ENCODE measurements around the gene NRG3. TPM values are rescaled to one million over a fixed set of nuclear protein-coding genes. Genes with fewer than 3 reads are reported as not detected.

Gene NRG3
- 0.08 and 0.16 TPM in 2 replicates for total RNA-seq (2014; rRNA removed; shearing (Covaris generic))

GRCh38 chr10:81874875-81875466, at the start of gene NRG3:
Gene NRG3, plus strand, starts transcription at chr10:81875194.

Small RNA genes lying within 50 kb of the gene (small RNA-seq; reads per million reads assigned to genes)
- gene RNU6-441P, result not detected
